DMS153 (cell line): ENCODE results near the gene FARS2.

Experiments
- DNase-seq: peaks from one replicate; lab custom pipeline; 2025; lab: John Stamatoyannopoulos, UW

Gene FARS2

DNA sequence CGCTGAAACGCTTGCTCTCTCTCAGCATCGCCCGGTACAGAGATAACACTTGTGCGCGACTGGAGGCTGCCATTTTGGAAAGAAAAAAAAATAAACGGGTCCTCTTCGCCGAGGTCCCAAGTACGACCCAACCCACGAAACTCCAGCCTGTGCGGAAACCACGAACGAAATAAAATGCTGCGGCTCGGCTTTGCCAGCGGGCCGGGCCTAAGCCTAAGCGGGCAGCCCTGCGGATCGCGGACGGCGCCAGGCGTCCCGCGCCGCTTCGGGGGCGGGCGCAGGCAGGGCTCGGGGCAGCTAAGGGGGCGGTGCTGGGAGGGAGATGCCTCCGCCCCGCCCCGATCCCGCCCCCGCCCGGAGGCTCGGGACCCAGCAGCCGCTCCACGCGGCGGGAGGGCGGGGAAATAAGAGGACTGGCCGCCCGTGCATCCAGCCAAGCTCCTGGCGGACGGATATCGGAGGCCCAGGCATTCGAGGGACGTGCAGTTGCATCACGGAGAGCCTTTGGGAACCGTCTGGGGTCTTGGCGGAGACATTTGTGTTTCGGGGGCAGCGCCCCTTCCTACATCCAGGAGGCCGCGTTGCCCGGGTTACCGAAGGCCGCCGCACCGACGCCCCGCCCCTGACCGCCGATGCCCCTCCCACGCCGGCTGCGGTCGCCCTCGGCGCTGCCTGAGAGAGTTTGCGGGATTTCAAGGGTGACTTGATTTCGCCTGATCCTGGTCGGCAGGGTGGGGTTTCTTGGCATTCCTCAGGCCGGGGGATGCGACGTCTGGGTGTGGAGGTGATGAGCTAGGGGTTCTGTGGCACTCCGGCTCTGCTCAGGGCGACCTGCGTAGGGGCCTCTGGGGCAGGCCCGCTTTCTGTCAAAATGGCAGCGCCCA, at the start of gene FARS2, which contains the start of gene LYRM4:
Gene FARS2 (plus strand): TSS at position 853 of the 884 bp plus-strand sequence.
Gene LYRM4 (minus strand): TSS at position 290 of the 884 bp plus-strand sequence. CDS start 217 bp downstream, at position 73.
- peak; percentile 38 for DNase-seq

DNA sequence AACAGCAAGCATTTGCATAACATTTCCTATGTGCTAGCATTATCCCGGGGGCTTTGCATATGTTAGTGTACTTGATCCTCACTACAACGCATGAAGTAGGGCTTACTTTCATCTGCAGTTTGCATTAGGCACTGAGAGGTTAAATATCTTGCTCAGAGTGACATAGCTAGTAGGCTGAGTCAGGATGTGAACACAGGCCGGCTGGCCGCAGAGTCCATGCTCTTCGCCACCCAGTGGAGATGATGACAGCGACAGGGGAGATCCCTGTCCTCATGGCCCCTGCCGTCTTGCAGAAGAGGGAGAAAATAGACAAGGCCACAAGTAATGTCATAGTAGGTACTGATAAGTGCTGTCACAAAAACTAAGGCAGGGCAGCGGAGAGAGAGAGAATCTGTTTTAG, 47.5 kb upstream of the FARS2 start:
- DNase-seq = no peak

DNA sequence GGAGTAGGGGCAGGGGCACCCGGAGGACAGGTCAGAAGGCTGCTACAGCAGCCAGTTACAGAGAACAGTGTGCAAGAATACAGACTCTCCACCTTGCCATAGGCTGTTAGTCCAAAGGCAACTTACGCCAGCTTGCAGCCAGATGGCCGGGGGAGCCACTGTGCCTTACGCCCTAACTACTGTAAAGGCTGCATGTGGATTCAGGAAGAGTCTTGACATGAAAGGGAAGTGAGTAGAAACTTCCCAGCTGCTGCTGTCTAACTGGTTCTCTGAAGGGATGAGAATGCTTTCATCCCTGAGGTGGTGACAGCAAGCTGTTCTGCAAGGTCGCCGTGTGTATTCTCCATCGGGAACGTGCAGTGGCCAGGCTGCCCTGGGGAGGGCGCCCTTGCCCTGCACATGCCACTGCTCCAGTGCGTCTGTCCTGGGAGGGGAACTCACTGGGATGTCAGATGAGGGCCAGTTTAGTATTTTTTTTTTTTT, 46.7 kb upstream of the FARS2 start:
- DNase-seq = no peak

DNA sequence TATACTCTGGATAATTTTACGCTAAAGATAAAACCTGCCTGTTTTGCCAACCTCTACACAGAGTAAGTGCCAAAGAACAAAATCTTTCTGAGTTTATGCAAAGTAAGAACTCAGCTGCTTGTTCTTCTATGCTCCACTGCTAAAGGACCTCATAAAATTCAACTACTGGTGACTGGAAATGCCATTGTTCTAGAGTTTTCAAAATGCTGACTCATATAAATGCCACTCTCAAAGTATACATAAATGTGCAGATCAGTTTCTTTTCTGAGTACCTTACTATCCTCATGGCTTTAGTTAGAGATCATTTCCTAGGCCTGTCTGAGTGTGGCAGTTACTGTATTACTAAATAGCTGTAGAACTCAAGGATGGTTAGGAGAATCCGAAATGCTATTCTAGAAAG, 46.2 kb upstream of the FARS2 start:
- no peak for DNase-seq

DNA sequence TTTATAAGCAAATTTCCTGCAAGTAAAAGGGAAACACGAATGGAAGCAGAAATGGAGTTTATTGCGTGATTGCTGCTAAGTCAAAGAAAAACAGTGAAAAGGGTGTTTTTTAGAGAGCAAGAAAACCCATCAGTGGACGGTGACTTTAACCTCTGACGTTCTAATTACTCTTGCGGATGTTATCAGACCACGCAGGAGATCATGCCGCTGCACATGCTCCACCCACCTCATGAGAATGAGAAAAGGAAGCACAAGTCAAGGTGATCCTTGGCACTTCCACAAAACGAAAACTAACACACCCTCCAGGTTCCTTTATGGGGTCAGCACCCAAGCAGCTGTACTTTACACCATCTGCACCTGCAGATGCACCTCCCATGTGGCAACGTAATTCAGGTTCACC, 45.5 kb upstream of the FARS2 start:
- no peak for DNase-seq

DNA sequence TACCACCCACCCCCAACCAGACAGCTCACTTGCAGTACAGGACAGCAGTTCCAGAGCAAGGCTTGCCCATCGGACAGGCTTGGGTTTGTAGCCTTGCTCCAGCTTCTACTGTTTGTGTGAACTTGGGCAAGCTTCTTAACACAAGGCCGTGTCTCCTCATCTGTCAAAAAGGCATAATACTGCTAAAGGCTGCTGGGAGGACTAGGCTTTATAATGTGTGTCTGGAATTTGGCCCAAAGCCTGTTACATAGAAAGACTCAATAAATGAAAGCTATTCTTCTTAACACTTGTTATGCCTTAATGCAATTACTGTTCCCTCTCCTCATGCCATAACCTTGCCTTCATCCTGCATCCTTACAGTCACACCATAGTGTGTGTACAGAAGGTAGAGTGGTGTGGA, 44.0 kb upstream of the FARS2 start:
- DNase-seq = no peak

DNA sequence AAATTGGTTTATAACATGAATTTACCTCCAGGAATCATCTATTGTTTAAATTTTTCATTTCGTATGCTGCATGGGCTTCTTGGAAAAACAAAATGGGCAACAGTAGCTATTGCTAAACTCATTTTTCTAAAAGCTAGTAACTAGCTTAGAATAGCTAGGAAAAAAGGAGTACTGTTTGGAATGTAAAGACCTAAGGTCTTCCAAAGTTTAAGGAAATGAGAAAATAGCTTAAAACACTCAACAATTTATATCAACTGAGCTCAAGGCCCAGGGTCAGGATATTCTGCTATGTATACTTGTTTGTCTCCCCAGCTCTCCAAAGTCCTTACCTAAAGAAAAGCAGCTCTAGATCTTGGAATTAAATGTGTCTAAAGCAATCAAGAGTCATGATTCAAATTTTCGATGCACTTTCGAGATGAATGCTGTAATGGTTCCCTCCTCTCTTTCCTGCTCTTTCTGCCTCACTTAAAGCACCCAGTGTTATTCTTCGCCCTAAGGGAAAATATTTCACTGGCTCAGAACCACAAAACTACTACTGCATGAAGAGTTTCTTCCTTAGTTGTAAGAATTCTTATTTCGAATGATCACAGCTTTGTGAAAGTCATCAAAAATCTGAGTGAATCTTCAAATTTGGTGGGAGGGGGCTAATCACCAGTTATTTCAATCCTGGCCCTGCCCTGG, 42.2 kb upstream of the FARS2 start:
- no peak for DNase-seq

DNA sequence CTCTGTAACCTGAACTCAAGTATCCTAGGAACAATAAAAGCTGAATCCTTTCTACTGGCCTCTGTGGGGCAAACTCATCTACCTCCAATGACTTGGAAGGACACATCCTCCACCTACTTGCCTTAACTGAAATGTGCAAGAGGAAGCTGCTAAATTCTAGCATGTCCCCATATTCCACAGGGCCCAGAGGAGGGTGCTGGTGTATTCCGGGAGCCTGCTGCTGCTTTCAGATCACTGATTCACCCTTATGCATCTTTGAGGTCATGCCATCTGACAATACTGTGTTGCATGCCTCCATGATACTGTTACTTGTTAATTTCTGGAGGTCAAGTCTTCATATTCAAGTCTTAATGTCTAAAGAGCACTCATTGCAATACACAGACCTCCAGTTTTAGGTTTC, 40.9 kb upstream of the FARS2 start:
- DNase-seq = no peak

DNA sequence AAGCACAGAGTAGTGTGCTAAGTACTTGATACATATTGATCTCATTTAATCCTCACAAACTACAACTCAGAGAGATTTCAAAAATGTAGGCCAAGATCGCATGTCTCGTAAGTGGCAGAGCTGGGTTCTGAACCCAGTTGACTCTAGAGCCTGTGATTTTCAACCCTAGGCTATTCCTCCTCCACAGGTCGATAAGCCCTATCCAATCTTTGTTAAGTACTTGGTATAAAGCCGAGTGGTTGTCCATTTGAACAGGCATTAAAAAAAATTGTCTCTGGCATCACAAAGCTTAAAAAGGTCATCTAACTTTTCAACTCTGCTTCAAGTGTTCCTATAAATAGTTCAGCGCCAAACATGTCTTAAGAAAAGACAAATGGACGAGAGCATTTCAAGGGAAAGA, 38.0 kb upstream of the FARS2 start:
- DNase-seq = no peak

DNA sequence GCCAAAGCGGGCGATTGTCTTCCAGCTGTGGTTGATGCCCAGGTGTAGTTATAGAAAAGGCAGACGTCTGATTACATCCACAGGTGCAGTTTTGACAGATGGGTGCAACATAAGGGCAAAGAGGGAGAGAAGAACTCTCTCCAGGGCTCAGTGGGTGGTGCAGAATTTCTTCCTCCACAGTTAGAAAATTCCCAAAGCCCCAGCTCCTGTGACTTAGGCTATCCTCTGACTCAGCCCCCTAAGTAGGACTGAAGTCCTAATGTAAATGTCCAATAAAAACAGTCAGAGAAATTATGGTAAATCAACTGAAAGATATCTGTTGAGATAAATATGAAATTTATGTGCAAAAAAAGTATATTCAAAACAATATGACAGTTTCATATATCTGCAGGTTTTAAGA, 32.0 kb upstream of the FARS2 start:
- DNase-seq = no peak

DNA sequence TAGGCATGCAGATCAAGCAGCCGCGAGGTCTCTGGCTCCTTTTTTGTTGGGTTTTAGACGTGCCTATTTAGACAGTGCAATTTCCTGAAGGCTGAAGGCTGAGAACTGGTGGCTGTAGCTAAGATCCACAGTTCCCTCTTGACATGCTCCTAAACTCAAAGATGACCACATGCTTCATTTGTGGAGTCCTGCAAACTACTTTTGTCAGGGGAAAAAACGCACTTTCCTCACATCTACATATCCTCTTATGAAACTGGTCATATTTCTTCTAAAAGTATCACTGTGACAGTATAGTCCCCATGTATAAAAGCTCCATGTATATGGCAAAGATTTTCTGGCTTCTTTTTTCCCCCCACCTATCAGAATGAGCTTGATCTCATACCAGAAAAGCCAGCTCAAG, 31.2 kb upstream of the FARS2 start:
- DNase-seq = no peak

DNA sequence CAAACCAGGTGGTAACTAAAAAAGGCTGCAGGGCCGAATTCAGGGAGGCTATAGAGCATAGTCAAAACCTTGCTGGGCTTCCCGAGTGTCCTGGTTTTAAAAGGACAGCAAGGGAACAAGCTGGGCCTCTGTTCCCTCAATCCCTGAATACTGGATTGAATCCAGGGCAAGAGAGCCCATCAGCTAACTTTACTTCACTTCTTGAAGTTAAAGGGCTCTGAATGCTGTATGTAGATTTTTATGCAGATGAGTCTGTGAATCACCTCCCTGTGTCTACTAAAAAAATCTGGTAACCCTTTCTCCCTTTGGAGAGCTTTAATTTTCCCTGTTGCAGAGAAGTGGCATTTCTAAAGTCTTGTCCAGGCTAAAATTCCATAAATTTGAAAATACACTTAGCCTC, 30.0 kb upstream of the FARS2 start:
- no peak for DNase-seq

DNA sequence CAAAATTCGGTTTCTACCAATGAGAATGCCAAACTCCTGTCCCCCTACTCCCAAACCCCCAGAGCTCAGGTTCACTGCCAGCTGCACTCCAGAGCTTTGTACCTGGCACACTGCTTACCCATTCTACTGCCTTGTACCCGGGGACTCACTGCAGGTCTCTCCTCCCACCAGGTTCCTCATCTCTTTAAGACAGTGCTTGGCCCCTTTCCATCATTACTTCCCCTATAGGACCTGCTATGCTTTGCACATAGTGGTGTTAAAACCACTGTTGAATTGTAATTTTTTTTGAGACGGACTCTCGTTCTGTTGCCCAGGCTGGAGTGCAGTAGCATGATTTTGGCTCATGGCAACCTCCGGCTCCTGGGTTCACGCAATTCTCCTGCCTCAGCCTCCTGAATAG, 26.4 kb upstream of the FARS2 start:
- DNase-seq = no peak

DNA sequence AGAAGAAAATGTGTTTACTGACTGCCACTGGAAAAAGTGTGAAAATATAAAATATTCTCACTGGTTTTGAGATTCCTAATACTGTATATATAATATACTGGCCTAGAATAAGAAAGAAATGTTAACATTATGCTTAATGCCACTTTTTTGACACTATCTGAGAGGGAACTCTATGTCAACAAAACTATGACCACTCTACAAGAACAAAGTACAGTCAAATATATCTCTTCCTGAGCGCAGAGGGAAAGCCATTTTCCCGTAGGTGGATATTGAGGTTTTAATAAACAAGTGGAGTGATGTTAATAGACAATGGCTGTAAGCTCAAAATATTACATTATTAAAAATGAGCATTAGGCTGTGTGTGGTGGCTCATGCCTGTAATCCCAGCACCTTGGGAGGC, 25.5 kb upstream of the FARS2 start:
- DNase-seq = no peak

DNA sequence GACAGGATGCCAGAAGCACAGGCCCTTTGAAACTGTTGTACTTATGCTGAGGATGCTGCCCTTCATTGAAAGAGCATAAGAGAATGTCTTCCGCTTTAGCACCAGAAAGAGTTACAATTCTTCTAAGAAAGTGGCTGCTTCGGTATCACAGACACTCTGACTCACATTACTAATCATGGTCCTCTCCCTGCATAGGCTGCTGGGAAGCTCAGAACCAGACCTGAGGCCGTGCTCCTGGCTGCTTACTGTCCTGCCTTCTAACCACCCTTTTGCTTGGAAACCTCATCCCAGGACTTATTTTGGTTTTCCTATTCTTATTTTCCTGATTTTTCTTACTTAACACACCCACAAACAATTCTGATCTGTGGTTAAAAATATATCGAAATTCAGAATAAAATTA, 23.5 kb upstream of the FARS2 start:
- DNase-seq = no peak

DNA sequence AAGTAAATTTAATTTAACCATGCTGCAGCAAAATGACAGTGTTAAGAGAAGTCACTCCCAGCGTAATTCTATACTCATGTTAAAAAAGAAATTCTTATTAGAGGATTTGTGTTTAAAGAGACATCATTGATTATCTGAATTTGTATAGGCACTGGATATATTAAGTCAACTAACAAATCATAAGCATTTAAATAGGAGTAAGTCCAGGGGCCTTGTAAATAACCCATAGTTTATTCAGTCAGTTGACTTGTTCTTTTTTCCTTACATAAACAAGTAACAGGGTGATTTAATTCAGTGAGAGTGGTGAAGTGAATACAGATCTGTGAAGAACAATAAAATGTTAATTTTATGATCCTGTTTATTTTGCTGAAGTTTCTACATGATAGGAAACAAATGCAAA, 23.0 kb upstream of the FARS2 start:
- no peak for DNase-seq

DNA sequence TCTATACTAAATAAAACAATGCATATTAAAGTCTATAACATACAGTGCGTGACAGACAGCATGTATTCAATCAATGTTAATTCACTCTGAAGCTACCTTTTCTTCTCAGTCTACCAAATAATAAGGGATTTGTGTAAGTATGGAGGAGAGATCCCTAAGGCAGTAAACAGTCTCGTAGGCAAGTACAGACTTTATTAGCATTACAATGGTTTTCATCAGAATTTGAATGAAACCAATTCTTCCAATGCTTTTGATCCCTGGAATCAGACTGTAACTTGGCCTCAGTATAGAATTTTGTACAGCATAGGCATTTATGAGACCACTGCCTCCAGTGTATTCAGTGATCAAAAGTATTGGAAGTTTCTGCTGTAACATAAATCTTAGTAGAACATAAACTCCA, 20.1 kb upstream of the FARS2 start:
- DNase-seq = no peak

DNA sequence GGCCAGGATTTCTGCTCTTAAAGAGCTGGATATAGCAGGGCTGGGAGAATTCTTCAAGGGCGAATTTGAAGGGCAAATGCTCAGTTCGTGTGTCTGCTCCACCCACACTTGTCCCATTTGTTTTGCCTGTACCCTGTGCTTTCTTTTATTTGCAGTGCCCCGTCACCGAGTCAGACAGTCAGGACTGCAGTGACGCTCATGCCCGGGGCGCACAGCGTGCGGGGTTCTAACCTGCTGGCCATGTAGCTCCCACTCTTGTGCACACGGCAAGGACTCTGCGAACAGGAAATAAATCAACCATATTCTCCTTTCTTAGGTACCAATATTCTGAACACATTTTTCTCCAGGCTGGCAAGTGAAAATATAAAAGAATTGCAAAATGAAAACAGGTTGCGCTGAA, 18.2 kb upstream of the FARS2 start:
- DNase-seq = no peak

DNA sequence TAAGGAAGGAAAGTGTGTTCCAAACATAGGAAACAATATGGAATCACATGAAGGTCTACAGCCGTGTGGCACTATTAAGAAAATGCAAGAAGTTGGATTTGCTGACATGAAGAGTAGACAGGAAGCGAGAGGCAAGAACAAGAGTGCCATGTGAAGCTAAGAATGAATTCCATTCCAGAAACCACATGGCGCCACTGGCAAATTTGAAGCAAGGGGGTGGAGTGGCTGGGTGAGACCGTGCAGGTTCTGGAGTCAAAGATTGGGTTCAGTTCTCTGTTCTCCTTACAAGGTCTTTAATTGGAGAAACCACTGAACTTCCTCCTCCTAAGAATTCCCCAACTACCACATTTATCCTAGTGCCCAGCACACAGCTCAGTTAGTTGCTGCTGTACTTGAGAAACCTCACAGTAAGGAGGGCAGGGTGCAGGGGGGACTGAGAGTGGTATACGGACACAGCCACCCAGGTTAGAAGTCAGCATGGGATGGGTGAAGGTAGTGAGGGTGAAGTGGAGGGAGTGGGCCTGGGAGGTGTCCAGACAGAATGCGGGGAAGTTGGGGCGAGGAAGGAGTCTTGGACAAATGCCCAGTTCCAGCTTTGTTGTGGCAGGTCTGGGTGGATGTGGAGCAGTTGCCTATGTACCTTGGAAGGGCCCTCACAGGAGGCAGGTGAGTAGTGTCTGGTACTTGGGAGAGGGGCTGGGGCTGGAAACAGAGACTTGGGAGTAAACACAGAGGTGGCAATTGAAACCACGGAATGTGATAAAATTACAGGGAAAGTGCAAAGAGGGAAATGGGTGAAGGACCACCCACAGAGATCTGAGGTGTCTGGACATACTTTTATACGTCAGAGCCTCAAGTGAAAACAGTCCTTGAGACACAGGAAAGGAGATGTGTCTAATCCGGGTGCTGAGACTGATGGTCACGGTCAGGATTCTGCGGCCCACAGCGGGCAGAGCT, 14.9 kb upstream of the FARS2 start:
- DNase-seq = no peak

DNA sequence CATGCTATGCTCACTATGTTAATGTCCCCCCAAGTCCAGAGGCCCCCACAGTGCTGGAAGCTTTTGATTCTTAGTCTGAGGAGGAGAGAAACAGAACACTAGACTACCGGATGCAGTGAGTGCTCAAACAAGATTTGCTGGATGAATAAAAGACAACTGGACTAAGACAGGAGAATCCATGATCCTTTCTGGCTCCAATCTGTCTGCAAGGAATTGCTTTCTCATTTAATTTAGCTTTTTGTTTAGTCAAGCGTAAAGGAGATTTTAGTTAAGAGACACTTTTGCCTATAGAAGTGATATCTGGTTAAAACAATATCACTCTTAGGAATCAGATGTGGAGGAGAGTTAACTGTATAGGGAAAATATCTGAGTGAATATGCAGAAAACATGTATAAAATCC, 14.1 kb upstream of the FARS2 start:
- no peak for DNase-seq

DNA sequence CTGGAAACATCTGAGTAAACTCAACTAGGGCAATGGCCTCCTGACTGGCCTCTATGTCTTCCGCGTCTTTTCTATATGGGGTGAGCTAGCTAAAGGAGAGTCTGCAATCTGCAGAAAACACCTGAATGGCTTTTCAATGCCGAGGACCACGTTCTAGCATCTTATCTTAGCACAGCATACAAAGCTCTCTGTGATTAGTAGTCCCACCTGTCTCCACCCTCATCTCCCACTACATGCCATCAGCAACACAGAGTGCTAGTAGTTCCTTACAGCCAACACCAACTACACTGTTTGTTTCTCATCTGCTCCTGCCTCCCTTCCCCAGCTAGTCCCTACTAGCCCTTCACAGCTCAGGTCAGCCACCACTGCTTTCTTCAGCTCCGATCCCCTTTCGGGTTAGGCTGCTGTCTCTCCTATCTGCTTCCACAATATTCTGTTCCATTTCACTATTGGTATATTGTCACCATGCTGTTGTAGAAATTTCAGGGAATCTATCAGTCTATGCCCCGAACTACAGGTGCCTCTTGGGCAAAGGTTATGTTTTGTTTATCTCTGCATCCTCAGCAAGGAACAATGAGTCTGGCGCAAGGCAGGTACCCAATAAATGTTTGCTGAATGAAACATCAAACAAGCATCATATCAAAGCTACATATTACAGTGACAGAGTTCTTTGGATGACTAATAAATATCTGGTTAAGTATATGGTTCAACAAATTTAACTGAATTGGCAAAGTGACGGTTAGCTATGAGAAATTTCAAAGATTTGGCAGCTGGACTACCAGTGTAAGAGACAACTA, 12.8 kb upstream of the FARS2 start:
- DNase-seq = no peak
